ENCODE data around the gene CRMP1.
"Not testable (repeated sequence)": the region's sequence is repeated elsewhere in the genome, so short reads cannot be mapped to it uniquely, and the experiment has no call there.

The CRMP1 gene

GRCh38 chr4:5887361-5888221 lies 5.3 kb downstream of the CRMP1 start:
- peak in 1 of 2 experiments; percentile 65 for DNase-seq

- no peak for DNase-seq
These were observed 5.9 kb downstream of the CRMP1 start for GRCh38 chr4:5887011-5887360.

- peak; percentile 76 to 85 for DNase-seq
These were observed 7.2 kb downstream of the CRMP1 start for GRCh38 chr4:5885733-5886132.

- DNase-seq: peak; percentile 23 to 83
These were observed 8.1 kb downstream of the CRMP1 start for GRCh38 chr4:5884796-5885195.

- DNase-seq: no peak
These were observed 9.0 kb downstream of the CRMP1 start for GRCh38 chr4:5883916-5884315.

GRCh38 chr4:5882947-5883346 lies 9.9 kb downstream of the CRMP1 start:
- DNase-seq: no peak

GRCh38 chr4:5881340-5881739 lies 11.5 kb downstream of the CRMP1 start:
- DNase-seq: no peak

- DNase-seq: no peak
These were observed 14.5 kb downstream of the CRMP1 start for GRCh38 chr4:5878359-5878758.

- DNase-seq: no peak
These were observed 15.5 kb downstream of the CRMP1 start for GRCh38 chr4:5877392-5877791.

GRCh38 chr4:5874811-5875449 lies 18.0 kb downstream of the CRMP1 start:
- no peak for DNase-seq

- no peak for DNase-seq
These were observed 22.2 kb downstream of the CRMP1 start for GRCh38 chr4:5870701-5871100.

GRCh38 chr4:5869966-5870619 lies 22.8 kb downstream of the CRMP1 start:
- DNase-seq: no peak

GRCh38 chr4:5867866-5868265 lies 25.0 kb downstream of the CRMP1 start:
- no peak for DNase-seq

- no peak for DNase-seq
These were observed 25.8 kb downstream of the CRMP1 start for GRCh38 chr4:5866841-5867813.

GRCh38 chr4:5865896-5866599 lies 26.8 kb downstream of the CRMP1 start:
- no peak for DNase-seq

GRCh38 chr4:5863461-5864113 lies 29.3 kb downstream of the CRMP1 start:
- DNase-seq: no peak

GRCh38 chr4:5858020-5858769 lies 34.7 kb downstream of the CRMP1 start:
- no peak for DNase-seq

GRCh38 chr4:5857199-5857598 lies 35.7 kb downstream of the CRMP1 start:
- no peak for DNase-seq

- not testable (repeated sequence) for DNase-seq
These were observed 36.5 kb downstream of the CRMP1 start for GRCh38 chr4:5856362-5856761.

- no peak for DNase-seq
These were observed 38.0 kb downstream of the CRMP1 start for GRCh38 chr4:5854929-5855328.
